IPS-NIHi7 (cell line): ENCODE data around the gene TRPM4.
"Not testable (repeated sequence)": the region's sequence is repeated elsewhere in the genome, so short reads cannot be mapped to it uniquely, and the experiment has no call there.

Experiments
- DNase-seq: peaks from one replicate; pipeline ENCODE4 v3.0.0; 2012; ENCODE audit warnings: mixed read lengths; ENCODE audit errors: extremely low spot score

The TRPM4 gene

DNA sequence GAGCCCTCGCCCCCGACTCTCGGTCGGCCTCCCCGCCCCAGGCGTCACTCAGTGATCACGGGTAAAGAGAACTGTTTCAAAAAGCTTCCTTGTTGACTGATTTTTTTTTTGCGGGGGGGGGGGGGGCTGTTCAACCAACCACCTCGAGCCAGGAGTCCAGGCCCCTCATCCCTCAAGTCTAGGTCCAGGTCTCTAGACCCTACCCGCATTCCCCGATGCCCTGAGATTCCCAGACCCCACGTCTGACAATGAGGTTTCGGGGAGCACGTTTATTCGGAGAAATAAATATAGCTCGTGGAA, 6.7 kb upstream of the TRPM4 start:
- DNase-seq, result peak; percentile 6

DNA sequence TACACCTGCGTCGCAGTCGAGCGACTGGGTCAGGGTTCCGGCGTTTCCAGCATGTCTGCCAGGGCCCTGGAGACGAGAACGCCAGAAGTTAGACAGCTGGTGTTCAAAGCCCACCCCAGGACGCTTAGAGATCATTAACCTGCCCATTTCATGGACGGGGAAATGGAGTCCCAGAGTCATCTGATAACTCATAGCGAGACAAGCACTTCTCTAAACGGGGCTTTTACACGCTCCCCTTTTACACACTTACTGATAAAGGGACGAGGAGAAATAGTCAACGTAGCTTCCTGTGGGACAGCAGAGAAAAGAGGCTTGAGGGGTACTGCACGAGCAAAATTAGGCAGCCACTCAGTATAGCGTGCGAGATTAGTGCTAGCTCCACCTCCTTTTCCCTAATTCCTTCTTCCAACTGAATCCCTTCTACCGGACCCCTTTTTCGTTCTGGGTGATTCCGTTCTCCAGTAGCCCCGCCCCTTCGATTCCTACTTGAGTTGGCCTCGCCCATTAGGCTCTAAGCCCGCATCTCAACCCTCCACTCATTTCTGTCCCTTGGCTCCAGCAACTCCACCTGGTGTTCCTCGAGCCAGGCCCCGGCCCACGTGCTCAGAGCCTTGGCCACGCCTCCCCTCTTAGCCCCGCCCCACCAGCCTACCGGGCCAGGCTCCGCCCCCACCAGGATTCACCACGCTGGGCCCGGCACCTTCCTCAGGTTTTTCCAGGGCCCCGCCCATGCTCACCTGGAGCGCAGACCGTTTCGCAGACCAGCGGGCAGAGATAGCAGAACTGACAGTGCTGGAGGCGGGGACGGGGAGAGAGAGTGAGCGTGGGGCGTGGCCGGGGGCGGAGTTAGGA, 6.1 kb upstream of the TRPM4 start:
- DNase-seq, result peak; percentile 91

DNA sequence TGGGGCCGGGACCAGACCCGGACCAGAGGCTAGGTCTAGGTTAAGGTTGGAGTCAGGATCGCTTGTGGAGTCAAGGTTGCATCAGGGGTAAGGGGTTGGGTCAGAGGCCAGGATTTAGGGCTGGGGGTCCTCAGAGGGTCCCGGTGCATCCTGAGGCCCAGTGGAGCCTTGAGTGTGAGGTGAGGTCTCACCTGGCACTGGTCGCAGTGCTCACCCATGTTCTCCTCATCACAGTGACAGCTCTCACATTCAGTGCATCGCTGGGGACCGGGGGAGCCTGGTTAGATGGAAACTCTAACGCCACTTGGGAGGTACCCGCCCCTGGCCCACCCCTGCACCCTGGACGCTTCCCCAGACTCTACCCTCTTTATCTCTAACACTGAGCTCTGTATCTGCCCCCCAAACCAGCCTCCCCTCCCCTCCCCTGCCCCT, 5.5 kb upstream of the TRPM4 start:
- DNase-seq, result no peak

DNA sequence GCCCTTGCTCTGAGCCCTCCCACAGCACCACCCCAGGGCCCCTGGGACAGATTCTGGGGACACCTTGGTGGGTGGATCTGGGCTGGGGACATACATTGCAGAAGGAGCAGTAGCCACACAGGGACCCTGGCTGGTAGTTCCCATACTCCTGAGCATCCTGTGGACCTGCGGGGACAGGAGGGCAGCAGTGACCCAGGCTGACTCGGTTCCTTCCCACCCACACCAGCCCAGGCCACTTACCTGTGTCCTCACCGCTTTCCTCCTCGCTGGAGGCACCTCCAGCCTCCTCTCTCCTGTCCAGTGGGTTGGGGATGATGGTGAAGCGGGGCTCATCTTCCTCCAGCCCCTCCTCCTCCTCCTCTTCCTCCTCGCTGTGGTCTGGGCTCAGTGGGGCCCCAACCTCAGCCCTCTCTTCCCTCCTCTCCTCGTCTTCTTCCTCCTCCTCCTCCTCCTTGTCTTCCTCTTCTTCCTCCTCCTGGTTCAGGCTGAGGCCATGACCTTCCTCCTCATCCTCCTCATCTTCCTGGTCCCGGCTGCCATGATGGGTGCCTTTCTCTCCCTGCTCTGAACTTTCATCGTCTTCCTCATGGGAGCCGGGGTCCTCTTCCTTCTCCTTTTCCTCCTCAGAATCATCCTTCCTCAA, 4.3 kb upstream of the TRPM4 start:
- DNase-seq, result no peak

DNA sequence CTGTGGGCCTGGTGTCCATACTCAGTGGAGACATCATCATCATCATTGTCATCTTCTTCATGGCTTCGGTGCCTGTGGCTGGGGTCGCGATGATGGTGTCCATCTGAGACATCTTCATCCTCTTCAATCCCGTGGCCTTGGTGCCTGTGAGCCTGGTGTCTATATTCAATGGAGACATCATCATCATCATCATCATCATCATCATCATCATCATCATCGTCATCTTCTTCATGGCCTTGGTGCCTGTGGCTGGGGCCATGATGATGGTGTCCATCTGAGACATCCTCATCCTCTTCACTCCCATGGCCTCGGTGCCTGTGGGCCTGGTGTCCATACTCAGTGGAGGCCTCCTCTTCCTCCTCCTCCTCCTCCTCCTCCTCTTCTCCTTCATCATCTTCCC, 3.3 kb upstream of the TRPM4 start:
- no peak for DNase-seq

DNA sequence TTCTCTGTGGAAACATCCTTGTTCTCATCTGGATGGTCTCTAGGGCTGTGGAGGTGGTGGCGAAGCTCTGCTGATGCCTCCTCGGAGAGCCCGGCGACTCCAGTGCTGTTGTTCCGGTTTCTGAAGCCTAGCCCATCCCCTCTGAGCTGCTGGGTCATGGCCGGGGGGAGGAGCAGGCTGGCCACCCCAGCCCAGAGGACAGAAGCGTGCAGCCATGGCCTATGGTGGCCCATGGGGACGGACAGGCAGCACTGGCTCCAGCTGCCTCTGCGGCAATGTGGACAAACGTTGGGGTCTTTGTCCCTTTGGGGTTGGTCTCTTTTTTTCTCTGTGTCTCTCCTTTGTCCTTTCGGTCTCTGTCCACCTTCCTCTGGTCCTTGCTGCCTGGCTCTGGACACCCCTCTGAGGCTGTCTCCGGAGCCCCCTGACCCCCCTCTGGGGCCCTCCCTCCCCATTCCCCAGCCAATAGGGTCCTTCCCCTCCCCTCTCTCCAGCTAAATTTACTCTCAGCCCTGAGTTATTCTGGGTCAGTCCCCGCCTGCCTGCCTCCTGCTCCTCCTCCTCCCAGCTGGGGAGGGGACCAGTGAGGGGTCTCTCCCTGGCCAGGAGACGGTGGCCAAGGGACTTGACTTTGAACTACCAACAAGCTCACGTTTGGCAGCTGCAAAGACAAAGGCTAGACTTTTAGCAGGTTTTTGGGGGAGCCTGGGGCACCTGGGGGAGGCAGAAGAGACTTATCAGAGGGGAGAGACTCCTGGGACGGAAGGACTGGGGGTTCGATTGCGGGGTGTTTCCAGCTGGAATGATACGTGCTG, 2.4 kb upstream of the TRPM4 start, which contains the start of gene HRC:
Gene HRC (minus strand): TSS at position 392 of the 815 bp plus-strand sequence. CDS start 159 bp downstream, at position 233.
- DNase-seq, result no peak

DNA sequence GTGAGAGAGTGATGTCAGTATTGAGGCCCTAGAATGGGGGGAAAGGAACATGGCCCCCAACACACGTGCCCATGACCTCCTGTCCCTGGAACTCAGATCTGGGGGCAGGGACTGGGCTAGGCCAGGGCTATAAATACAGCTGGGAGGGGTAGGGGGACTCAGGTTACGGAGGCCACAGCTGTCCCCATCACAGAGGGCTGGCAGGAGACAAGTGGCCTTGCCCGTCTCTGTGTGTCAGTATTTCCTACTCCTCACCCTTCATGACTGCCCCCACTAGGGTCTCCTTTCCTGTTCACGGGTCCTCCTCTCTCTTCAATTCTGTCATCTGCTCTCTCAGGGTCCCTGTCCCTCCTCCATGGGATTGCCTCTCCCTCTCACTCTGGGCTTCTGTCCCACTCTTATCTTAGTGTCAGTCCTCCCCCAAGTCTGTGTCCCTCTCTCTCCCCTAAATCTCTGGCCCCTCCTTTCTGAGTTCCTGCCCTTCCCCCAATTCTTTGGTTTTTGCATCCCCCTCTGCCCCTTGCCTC, 1.7 kb upstream of the TRPM4 start:
- DNase-seq, result no peak

DNA sequence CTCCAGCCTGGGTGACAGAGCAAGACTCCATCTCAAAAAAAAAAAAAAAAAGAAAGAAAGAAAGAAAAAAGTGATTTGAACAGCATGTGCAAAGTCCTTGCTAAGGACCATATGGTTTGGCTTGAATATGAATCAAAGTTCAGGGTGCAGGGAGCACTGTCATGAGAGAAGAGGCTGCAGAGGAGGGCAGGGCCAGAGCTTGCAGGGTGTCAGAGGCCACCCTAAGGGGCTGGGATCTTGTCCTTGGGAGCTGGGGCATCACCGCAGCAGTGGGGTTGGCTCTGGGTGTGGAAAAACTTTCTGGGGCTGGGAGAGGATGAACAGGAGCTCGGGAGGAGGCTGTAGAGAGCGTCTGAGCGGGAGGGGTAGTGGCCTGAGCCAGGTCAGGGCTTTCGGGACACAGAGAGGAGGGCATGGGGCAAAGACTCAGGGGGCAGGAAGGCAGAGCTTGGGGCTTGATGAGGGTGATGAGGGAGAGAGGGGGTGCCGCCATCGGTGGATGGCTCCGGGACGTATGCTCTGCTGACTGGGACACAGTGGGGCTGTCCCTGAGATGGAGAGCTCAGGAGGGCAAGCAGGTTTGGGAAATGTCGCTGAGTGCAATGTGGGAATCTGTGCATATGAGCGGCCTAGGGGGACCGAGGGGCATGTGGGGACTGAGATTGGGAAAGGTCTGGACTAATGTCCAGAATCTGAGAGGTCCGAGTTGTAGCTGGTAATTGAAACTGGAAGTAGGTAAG, 3.0 kb downstream of the TRPM4 start:
- no peak for DNase-seq

DNA sequence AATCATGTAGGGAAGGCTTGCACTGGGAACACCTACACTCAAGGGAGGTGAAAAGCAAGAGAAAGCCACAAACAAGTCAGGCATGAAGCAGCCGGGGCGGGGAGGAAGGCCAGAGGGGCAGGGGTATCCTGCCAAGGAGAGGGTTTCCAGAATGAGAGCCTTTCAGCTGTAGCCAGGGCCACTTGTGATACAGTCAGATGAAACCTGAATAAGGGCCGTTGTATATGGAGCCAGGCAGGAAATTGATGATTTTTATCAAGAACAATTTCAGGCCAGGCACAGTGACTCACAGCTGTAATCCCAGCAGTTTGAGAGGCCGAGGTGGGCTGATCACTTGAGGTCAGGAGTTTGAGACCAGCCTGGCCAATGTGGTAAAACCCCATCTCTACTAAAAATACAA, 4.4 kb downstream of the TRPM4 start:
- no peak for DNase-seq

DNA sequence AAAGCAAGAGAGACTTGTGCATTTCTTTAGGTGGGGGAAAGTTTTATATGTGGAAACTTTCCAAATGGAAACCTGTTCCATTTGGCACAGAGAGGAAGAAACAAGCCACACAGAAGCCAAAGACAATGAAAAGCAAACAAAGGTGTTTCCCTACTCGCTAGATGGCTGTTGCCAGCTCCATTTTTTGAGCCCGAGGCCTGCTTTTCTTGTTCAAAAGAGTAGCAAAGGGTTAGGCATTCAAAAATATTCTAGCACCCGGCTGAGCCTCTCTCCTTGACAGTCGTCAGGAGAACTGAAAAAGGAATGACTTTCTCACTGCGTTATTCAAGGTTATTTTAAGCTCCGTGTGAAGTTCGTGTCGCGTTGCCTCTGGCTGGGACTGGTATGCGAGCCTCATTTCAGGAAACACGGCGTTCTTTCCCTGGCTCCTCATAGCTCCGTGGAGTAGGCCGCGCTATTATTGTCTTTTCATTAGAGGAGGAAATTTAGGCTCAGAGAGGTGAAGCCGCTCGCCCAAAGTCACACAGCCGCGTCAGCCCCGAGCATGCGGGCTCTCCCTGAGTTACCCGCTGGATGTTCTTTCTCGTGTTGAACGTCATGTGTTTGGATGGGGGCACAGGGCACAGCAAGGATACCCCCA, 7.6 kb downstream of the TRPM4 start:
- DNase-seq, result no peak

DNA sequence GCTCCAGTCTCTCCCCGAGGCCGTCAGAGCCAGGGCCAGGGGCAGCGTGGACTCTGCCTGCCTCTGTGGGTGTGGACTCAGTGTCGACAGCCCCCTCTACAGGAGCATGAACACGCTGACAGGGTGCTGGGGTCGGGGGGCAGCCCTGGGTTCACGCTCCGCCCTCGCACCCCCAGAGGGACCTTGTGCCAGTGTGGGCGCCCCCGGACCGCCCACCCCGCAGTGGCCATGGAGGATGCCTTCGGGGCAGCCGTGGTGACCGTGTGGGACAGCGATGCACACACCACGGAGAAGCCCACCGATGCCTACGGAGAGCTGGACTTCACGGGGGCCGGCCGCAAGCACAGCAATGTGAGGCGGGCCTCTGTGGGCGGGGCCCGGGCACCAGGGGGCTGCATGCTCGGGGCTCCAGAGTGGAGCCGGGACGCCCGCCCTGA, 8.3 kb downstream of the TRPM4 start:
- peak; percentile 56 for DNase-seq

DNA sequence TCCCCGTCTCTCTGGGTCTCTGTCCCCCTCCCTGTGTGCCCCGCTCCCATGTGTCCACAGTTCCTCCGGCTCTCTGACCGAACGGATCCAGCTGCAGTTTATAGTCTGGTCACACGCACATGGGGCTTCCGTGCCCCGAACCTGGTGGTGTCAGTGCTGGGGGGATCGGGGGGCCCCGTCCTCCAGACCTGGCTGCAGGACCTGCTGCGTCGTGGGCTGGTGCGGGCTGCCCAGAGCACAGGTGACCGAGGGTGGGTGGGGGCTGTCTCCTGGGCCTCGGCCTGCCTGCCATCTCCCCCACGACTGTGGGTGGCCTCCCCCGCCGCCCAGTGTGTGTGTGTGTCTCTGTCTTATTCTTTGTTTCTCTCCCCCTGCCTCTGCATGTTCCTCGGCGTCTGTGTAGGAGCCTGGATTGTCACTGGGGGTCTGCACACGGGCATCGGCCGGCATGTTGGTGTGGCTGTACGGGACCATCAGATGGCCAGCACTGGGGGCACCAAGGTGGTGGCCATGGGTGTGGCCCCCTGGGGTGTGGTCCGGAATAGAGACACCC, 10.3 kb downstream of the TRPM4 start:
- DNase-seq, result no peak

DNA sequence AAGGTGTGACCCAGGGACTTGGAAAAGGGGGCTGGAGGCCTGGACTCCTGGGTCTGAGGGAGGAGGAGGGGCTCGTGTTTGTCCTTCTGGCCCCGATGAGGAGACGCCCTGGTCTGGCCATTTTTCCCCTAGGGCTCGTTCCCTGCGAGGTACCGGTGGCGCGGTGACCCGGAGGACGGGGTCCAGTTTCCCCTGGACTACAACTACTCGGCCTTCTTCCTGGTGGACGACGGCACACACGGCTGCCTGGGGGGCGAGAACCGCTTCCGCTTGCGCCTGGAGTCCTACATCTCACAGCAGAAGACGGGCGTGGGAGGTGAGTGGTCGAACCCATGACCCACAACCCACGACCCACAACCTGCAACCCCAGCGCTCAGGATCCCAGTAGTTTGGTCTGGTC, 10.8 kb downstream of the TRPM4 start:
- DNase-seq, result no peak

DNA sequence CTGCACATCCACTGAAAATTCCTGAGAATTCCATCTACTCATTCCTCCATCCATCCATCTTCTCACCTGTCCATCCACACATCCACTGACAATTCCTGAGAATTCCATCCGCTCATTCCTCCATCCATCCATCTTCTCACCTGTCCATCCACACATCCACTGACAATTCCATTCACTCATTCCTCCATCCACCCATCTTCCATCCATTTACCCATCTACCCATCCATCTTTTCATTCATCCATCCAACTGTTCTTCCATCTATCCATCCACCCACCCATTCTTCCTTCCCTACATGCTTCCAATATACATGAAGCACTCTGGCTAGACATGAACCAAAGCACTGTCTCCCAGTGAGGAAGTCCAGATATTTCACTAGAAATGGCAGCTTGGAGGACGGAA, 15.6 kb downstream of the TRPM4 start:
- no peak for DNase-seq

DNA sequence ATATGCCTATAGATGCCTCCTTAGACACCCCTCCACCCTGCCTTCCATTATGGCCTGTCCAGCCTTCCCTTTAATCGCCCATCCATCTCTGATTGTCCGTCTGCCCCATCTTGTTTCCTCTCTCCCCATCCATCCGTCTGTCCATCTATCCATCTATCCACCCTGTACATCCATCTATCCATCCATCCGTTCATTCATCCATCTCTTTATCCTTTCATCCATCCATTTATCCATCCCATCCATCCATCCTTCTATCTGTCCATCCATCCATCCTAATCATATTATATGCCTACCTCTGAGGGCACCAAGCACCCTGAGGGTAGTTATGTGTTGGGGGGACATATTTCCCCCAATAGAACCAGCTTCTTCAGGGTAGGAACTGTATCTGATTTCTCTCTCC, 23.1 kb downstream of the TRPM4 start:
- no peak for DNase-seq

DNA sequence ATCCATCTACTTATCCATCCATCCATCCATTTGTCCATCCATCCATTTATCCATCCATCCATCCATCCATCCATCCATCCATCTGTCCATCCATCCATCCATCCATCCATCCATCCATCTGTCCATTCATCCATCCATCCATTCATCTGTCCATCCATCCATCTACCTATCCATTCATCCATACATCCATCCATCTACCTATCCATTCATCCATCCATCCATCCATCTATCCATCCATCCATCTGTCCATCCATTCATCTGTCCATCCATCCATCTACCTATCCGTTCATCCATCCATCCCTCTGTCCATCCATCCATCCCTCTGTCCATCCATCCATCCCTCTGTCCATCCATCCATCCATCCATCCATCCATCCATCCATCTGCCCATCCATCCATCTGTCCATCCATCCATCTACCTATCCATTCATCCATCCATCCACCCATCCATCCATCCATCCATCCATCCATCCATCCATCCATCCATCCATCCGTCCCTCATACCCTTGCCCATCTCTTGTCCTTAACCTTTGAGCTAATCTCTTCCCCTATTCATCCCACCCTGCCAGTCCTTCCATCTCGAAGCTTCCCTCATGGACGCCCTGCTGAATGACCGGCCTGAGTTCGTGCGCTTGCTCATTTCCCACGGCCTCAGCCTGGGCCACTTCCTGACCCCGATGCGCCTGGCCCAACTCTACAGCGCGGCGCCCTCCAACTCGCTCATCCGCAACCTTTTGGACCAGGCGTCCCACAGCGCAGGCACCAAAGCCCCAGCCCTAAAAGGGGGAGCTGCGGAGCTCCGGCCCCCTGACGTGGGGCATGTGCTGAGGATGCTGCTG, 24.6 kb downstream of the TRPM4 start:
- DNase-seq, result not testable (repeated sequence)

DNA sequence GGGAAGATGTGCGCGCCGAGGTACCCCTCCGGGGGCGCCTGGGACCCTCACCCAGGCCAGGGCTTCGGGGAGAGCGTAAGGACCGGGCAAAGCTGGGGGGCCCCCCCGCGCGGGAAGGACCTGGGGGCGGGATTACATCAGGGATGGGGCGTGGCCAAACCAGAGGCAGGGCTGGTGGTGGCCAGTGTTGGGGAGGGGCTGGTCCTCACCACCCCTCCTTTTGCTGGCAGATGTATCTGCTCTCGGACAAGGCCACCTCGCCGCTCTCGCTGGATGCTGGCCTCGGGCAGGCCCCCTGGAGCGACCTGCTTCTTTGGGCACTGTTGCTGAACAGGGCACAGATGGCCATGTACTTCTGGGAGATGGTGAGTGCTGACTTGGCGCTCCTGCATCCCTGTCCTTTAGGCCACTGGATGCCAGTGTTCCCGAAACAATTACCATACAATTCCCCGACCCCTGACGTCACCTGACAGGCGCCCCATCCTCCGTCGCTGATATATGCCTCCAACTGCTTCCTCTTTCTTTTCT, 25.3 kb downstream of the TRPM4 start:
- no peak for DNase-seq

DNA sequence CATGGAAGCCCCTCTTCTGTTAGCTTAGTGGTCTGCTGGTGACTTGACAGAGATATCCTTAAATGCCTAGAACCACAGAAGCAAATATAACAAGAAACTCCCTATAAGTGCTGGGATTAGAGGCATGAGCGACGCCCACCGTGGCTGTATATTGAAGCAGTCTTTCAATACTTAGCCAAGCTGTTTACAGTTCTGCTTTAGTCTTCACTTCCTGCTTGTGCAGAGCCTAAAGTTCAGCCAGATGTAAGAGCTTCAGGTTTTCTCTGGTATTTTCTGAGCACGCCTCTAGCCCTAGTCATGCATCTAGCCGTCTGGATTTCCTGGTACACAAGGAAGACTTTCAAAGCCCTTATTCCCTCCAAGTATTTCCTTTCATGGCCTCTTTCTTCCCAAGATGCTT, 28.5 kb downstream of the TRPM4 start:
- DNase-seq, result no peak

DNA sequence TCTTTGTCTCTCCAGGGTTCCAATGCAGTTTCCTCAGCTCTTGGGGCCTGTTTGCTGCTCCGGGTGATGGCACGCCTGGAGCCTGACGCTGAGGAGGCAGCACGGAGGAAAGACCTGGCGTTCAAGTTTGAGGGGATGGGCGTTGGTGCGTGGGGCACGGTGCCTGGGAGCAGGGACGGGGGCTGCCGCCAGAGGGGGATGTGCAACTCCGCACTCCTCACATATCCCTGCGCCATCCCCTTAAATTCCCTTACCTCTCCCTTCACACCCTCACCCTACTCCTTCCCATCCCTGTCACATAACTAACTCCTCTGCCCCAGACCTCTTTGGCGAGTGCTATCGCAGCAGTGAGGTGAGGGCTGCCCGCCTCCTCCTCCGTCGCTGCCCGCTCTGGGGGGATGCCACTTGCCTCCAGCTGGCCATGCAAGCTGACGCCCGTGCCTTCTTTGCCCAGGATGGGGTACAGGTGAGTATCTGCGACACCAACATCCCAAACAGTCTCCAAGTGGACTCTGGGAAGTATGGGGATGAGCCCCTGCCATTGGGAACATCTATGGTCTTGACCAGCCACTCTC, 31.1 kb downstream of the TRPM4 start:
- DNase-seq, result peak; percentile 60
